ENCODE data around the gene YJEFN3. TPM values are rescaled to one million over a fixed set of nuclear protein-coding genes. Genes with fewer than 3 reads are reported as not detected.

The YJEFN3 gene
- polyA plus RNA-seq, 2 of the 4 experiments (the other 2 are of a cell fraction) = 3.2 to 7.2 TPM

GRCh38 chr19:19567391-19567790 is 38.7 kb downstream of the YJEFN3 start:
- no peaks in the 10 kb centered on the region for H3K4me1 ChIP-seq
- POLR2A ChIA-PET = no interaction called here
- 76% methylated on average over 2 of the region's 3 CpGs for WGBS (ENCODE audit: missing lambda C conversion rate)
- no peak overlapping the region for H3K27ac ChIP-seq
- H3K4me3 ChIP-seq = no peak overlapping the region
- no peak for ATAC-seq
- CTCF ChIA-PET = interaction anchor here (0.9 kb wide), 1 partner anchor 12 kb away, joined by 3 read pairs; no protein-coding TSS in a partner anchor
- H3K4me2 ChIP-seq = no peak overlapping the region
- DNase-seq (ENCODE audit: low read depth in 1 of 2, low spot score in 1 of 2) = no peak
- TF ChIP-seq ATOH8 (CRISPR knock-in tag; IDR thresholded peaks at IDR 0.05; ENCODE audit: low read depth) (no peak), MAX (IDR thresholded peaks at IDR 0.05) (no peak), SMC3 (IDR thresholded peaks at IDR 0.05) (no peak), GATA3 (IDR thresholded peaks at IDR 0.05; ENCODE audit: borderline replicate concordance) (no peak), ZSCAN20 (CRISPR knock-in tag; IDR thresholded peaks at IDR 0.05) (no peak), ZC3H11A (IDR thresholded peaks at IDR 0.05) (no peak)
- no peak for FAIRE-seq
- no peaks in the 10 kb centered on the region for H3K9me3 ChIP-seq

DNA sequence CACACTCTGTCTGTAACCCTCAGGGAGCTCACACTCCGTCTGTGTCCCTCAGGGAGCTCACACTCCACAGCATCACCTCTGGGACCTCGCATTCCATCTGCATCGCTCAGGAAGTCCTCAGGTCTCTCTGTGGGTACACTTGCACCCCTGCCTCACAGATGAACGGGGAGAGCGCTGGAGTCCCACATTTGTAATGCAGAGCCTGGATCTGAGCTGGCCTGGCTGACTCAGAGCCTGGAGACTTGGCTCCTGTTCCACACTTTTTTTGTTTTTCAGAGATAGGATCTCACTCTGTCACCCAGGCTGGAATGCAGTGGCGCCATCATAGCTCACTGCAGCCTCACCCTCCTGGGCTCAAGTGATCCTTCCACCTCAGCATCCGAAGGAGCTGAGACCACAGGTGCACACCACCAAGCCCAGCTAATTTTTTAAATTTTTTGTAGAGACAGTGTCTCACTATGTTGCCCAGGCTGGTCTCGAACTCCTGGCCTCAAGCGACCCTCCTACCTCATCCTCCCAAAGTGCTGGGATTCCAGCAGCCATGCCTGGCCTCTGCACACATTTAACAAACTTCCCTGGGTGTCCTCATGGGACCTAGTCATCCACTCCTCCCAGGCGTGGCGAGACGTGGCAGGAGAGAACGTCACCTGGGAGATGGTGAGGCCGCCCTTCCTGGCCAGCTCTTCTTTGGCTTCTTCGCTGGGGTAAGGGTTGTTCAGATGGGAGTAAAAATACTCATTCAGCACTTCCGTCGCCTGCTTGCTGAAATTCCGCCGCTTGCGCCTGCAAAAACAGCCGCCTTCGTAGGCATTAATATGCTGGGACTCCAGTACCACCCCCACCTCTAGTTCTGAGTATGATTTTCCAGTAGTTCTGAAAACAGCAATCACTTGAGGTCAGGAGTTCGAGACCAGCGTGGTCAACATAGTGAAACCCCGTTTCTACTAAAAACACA is 40.4 kb downstream of the YJEFN3 start:
- no peak for DNase-seq (ENCODE audit: low read depth in 1 of 2, low spot score in 1 of 2)
- Histone ChIP-seq H3K4me1 (no peaks in the 10 kb centered on the region), H3K9me3 (no peaks in the 10 kb centered on the region), H3K4me2 (no peak overlapping the region), H3K4me3 (no peak overlapping the region), H3K27ac (no peak overlapping the region)
- POLR2A ChIA-PET = no interaction called here
- no peak for TF ChIP-seq CHD2 (IDR thresholded peaks at IDR 0.05; ENCODE audit: low read length, partially characterized antibody)
- no peak for TF ChIP-seq RNF2 (IDR thresholded peaks at IDR 0.05; ENCODE audit: borderline replicate concordance, low read depth)
- TF ChIP-seq, protein P1, sequence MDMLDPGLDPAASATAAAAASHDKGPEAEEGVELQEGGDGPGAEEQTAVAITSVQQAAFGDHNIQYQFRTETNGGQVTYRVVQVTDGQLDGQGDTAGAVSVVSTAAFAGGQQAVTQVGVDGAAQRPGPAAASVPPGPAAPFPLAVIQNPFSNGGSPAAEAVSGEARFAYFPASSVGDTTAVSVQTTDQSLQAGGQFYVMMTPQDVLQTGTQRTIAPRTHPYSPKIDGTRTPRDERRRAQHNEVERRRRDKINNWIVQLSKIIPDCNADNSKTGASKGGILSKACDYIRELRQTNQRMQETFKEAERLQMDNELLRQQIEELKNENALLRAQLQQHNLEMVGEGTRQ (IDR thresholded peaks at IDR 0.05) = no peak
- no peak for TF ChIP-seq SMC3 (IDR thresholded peaks at IDR 0.05)
- TF ChIP-seq NPAS2 (CRISPR knock-in tag; IDR thresholded peaks at IDR 0.05; ENCODE audit: borderline replicate concordance) = no peak
- no peak for TF ChIP-seq FOXS1 (CRISPR knock-in tag; IDR thresholded peaks at IDR 0.05)
- no peak for TF ChIP-seq ZFP36 (IDR thresholded peaks at IDR 0.05; ENCODE audit: borderline replicate concordance, partially characterized antibody)
- TF ChIP-seq HOXB13 (CRISPR knock-in tag; IDR thresholded peaks at IDR 0.05; ENCODE audit: low read depth) = no peak
- no peak for TF ChIP-seq POLR2A (IDR thresholded peaks at IDR 0.05; ENCODE audit: low read length)
- TF ChIP-seq JUNB (IDR thresholded peaks at IDR 0.05) = no peak
- TF ChIP-seq MAZ (IDR thresholded peaks at IDR 0.05; ENCODE audit: borderline replicate concordance, low read depth, low read length) = no peak
- no peak for TF ChIP-seq MYC (IDR thresholded peaks at IDR 0.05; ENCODE audit: borderline replicate concordance, low read length)
- TF ChIP-seq, protein P2, sequence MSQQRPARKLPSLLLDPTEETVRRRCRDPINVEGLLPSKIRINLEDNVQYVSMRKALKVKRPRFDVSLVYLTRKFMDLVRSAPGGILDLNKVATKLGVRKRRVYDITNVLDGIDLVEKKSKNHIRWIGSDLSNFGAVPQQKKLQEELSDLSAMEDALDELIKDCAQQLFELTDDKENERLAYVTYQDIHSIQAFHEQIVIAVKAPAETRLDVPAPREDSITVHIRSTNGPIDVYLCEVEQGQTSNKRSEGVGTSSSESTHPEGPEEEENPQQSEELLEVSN (IDR thresholded peaks at IDR 0.05; ENCODE audit: borderline replicate concordance, low read depth) = no peak
- no peak for TF ChIP-seq TP53 (CRISPR knock-in tag; IDR thresholded peaks at IDR 0.05)
- no peak for TF ChIP-seq SREBF2 (IDR thresholded peaks at IDR 0.05)
- TF ChIP-seq KDM5A (IDR thresholded peaks at IDR 0.05) = no peak
- TF ChIP-seq ESRRA (IDR thresholded peaks at IDR 0.05; ENCODE audit: borderline replicate concordance, low read length) = no peak
- TF ChIP-seq NFE2L2 (conservative IDR thresholded peaks at IDR 0.05; ENCODE audit: low read length) = no peak
- 88% methylated on average over 25 of the region's 25 CpGs for whole genome bisulfite sequencing (ENCODE audit: missing lambda C conversion rate)
- FAIRE-seq = no peak
- CTCF ChIA-PET = interaction anchor here (1.0 to 1.2 kb wide), 3 partner anchors 10 to 37 kb away, joined by 3 to 4 read pairs (median 4); no protein-coding TSS in a partner anchor
- no peak for ATAC-seq

Measured in A549 (cell line).